Breast epithelium (tissue), 4 donors: ENCODE measurements around the gene MAP3K1. TPM values are rescaled to one million over a fixed set of nuclear protein-coding genes. Genes with fewer than 3 reads are reported as not detected.

Experiments
- DNase-seq, 2 donors: peaks; one replicate each; pipeline ENCODE4 v3.0.0-alpha.2; 2019; ENCODE audit warnings: low spot score in 2 of 2
- H3K27ac ChIP-seq, 2 donors: fragments of 200-600 bp; sonication (generic) in 1 of 2; one replicate each; pipeline ENCODE4 v1.5.1; 2016 to 2019; ENCODE audit warnings: mild to moderate bottlenecking in 1 of 2
- H3K27me3 ChIP-seq, 2 donors: fragments of 200-600 bp; sonication (generic) in 1 of 2; one replicate each; pipeline versions ENCODE4 v1.5.1 to v1.6.0; 2017 to 2019; ENCODE audit warnings: control low read depth in 1 of 2, mild to moderate bottlenecking in 1 of 2
- H3K36me3 ChIP-seq: fragments of 200-600 bp; one replicate; pipeline ENCODE4 v1.5.1; 2019
- H3K4me1 ChIP-seq, 2 donors: fragments of 200-600 bp; sonication (generic); one replicate each; pipeline ENCODE4 v1.5.1; 2016 to 2019; ENCODE audit warnings: control low read depth in 1 of 2
- H3K4me3 ChIP-seq, 3 donors: fragments of 200-600 bp; sonication (generic); 1 replicate in 2 of 3; 2 replicates in 1 of 3; pipeline ENCODE4 v1.5.1; 2016 to 2019; ENCODE audit warnings: mild to moderate bottlenecking in 3 of 3, moderate library complexity in 2 of 3
- H3K9me3 ChIP-seq, 2 donors: fragments of 200-600 bp; sonication (generic) in 1 of 2; one replicate each; pipeline ENCODE4 v1.5.1; 2016 to 2019; ENCODE audit warnings: control low read depth in 1 of 2
- POLR2A ChIP-seq: fragments of 450-650 bp; IDR thresholded peaks from one replicate; pipeline ENCODE4 v1.6.1; 2016; ENCODE audit warnings: antibody characterized with exemption, mild to moderate bottlenecking, moderate library complexity
- POLR2AphosphoS5 ChIP-seq, 3 donors: sonication (generic); formaldehyde crosslinking; IDR thresholded peaks; one replicate each; pipeline ENCODE4 v1.6.1; 2017; ENCODE audit warnings: antibody characterized with exemption in 3 of 3
- intact Hi-C: fragments of 100-400 bp; cut with DNase I; formaldehyde crosslinking; loops from one replicate; pipeline ENCODE4 v1.15.1; 2023; ENCODE audit warnings: low total_unique reads
- total RNA-seq, 3 donors: library from RNA; depleted of rRNA; stranded (reverse); fragments of >200 nt; gene quantifications; one replicate each; pipeline ENCODE4 v1.1.0, GENCODE V29; 2016
- TF ChIP-seq, protein P1 (sequence below), 3 donors: fragments of 450-650 bp; IDR thresholded peaks; one replicate each; pipeline ENCODE4 v1.5.1; 2016 to 2017; ENCODE audit warnings: antibody characterized with exemption in 3 of 3, mild to moderate bottlenecking in 3 of 3, moderate library complexity in 3 of 3

Gene MAP3K1
- total RNA-seq, 3 donors from 2014 or later = 14.9 to 138 (median 77.7) TPM

DNA sequence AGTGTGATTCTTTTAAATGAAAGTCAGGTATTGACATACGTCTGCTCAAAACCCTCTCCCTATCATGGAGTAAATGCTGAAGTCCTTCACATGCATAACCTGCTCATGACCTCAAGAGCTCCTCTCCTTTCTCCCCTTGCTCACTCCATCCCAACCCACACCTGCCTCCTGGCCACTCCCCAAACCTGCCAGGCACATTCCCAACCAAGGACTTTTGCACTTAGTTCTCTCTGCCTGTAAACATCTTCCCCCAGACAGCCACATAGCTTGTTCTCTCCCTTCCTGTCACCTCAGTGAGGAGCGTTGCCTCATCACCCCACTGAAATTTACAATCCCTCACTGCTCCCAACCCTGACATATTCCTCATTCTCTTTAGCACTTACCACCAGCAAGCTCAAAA lies 102.7 kb downstream of the MAP3K1 start:
- no peak overlapping the region for H3K27ac ChIP-seq
- H3K27me3 ChIP-seq = no peaks in the 10 kb centered on the region
- H3K36me3 ChIP-seq = no peaks in the 10 kb centered on the region
- intact Hi-C loops = no loop called here
- TF ChIP-seq, protein P1, sequence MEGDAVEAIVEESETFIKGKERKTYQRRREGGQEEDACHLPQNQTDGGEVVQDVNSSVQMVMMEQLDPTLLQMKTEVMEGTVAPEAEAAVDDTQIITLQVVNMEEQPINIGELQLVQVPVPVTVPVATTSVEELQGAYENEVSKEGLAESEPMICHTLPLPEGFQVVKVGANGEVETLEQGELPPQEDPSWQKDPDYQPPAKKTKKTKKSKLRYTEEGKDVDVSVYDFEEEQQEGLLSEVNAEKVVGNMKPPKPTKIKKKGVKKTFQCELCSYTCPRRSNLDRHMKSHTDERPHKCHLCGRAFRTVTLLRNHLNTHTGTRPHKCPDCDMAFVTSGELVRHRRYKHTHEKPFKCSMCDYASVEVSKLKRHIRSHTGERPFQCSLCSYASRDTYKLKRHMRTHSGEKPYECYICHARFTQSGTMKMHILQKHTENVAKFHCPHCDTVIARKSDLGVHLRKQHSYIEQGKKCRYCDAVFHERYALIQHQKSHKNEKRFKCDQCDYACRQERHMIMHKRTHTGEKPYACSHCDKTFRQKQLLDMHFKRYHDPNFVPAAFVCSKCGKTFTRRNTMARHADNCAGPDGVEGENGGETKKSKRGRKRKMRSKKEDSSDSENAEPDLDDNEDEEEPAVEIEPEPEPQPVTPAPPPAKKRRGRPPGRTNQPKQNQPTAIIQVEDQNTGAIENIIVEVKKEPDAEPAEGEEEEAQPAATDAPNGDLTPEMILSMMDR (IDR thresholded peaks at IDR 0.05) = no peak
- TF ChIP-seq POLR2AphosphoS5 (IDR thresholded peaks at IDR 0.05) (no peak), POLR2A (no peak)
- H3K4me3 ChIP-seq = no peak overlapping the region
- DNase-seq = no peak
- H3K9me3 ChIP-seq = no peaks in the 10 kb centered on the region
- H3K4me1 ChIP-seq = no peaks in the 10 kb centered on the region

DNA sequence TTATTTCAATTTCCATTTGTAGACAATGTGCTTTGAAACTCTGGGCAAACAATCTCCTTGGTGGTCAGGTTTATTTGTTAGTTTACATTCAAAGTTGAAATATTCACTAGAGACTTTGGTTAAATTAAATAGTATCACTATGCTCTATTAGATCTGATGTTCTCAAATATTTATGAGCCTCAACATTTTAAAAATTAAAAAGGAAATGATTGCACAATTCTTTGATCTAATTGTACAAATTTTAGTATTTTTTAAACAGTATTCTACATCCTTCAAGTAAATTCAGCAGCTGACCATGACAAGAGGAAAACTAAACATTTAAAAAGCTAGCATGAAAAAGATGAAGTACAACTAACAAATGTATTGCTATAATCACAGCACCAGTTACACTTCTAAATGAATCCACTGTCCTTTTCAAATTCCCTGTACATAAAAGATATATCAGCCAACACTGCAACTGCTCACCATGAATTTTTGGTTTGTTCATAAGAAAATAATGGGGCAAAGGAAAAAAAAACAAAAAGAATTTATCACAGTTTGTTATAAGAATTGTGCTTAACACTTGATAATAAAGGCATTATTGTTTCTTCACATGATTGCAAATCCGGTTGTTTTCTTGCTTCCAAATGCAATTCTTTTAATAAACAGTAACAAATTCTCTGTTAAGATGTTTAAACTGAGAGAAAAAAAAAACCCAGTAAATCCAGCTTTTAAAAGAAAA lies 104.8 kb downstream of the MAP3K1 start:
- no peak for DNase-seq
- TF ChIP-seq POLR2A (no peak), POLR2AphosphoS5 (IDR thresholded peaks at IDR 0.05) (no peak)
- TF ChIP-seq, protein P1 (IDR thresholded peaks at IDR 0.05) = no peak
- no peaks in the 10 kb centered on the region for H3K9me3 ChIP-seq
- no peaks in the 10 kb centered on the region for H3K36me3 ChIP-seq
- intact Hi-C loops = no loop called here
- H3K27me3 ChIP-seq = no peaks in the 10 kb centered on the region
- no peak overlapping the region for H3K27ac ChIP-seq
- no peak overlapping the region for H3K4me3 ChIP-seq
- no peaks in the 10 kb centered on the region for H3K4me1 ChIP-seq

DNA sequence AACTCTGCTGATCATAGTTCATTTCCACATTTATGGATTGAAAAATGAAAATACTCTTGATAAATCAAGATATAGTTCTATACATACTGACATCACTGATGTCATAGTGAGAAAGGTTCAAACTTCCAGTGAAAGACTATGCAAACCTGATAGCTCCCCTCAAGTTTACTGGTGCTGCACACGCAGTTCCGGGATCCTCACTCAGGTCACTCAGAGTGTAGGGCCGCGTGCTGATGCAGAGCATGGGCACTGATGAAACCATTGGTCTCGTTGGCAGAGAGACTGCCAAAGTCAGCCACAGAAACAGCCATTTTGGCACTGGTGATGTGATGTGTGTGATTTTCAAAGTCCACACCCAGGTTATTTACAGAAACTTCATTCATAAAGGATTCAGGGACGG lies 107.6 kb downstream of the MAP3K1 start:
- no peaks in the 10 kb centered on the region for H3K36me3 ChIP-seq
- no peak overlapping the region for H3K27ac ChIP-seq
- intact Hi-C loops = no loop called here
- no peak for DNase-seq
- TF ChIP-seq POLR2A (no peak), POLR2AphosphoS5 (IDR thresholded peaks at IDR 0.05) (no peak)
- TF ChIP-seq, protein P1 (IDR thresholded peaks at IDR 0.05) = no peak
- no peak overlapping the region for H3K4me3 ChIP-seq
- H3K9me3 ChIP-seq = no peaks in the 10 kb centered on the region
- H3K27me3 ChIP-seq = no peaks in the 10 kb centered on the region
- no peaks in the 10 kb centered on the region for H3K4me1 ChIP-seq

DNA sequence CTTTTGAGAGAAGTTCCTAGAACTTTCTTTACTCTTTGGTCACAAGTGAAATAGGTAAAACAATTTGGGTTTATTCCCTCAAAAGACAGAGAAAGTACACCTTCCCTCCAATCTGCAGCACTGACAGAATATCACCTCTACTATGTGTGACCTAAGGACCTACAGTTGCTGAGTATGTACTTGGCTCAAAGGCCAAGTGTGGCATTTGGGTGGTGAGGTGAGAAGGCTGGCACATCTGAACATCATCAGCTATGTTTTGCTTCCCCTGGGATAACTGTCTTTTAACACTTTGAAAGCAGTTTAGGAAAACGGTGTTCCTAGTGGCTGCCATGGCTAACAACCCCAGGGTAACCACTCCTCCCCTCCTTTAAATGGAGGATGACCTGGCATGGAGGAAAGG lies 119.0 kb downstream of the MAP3K1 start:
- H3K27ac ChIP-seq = no peak overlapping the region
- no peaks in the 10 kb centered on the region for H3K9me3 ChIP-seq
- intact Hi-C loops = no loop called here
- peaks cover 10% of the 10 kb centered on the region for H3K36me3 ChIP-seq
- H3K27me3 ChIP-seq = no peaks in the 10 kb centered on the region
- TF ChIP-seq POLR2AphosphoS5 (IDR thresholded peaks at IDR 0.05) (no peak), POLR2A (no peak)
- TF ChIP-seq, protein P1 (IDR thresholded peaks at IDR 0.05) = no peak
- no peak overlapping the region for H3K4me3 ChIP-seq
- H3K4me1 ChIP-seq = no peaks in the 10 kb centered on the region
- no peak for DNase-seq

DNA sequence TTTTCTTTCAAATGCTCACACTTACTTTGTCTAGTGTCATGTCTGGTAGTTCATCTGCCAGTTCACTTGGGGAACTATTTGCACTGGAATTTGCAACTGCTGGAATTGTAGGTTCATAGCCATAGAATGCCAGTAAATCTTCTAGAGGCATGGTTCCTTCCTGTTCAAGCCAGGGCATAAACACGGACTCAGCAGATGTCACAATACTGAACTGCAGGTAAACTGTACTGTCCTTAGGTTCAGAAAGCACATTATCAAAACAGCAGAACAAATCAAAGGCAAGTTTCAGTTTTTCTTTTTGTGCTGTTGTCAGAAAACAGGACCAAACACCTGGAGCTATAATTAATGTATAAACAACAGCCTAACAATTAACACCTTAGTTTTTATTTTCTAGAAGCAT lies 123.5 kb downstream of the MAP3K1 start:
- intact Hi-C loops = no loop called here
- TF ChIP-seq, protein P1 (IDR thresholded peaks at IDR 0.05) = no peak
- no peak for TF ChIP-seq POLR2A
- TF ChIP-seq POLR2AphosphoS5 (IDR thresholded peaks at IDR 0.05) = no peak
- H3K27me3 ChIP-seq = no peaks in the 10 kb centered on the region
- H3K9me3 ChIP-seq = no peaks in the 10 kb centered on the region
- no peak overlapping the region for H3K27ac ChIP-seq
- no peak overlapping the region for H3K4me3 ChIP-seq
- H3K36me3 ChIP-seq = peaks cover 18% of the 10 kb centered on the region
- no peaks in the 10 kb centered on the region for H3K4me1 ChIP-seq
- DNase-seq = no peak
